PC-9 (cell line): ENCODE data around the gene TBCC. TPM values are rescaled to one million over a fixed set of nuclear protein-coding genes. Genes with fewer than 3 reads are reported as not detected.

Experiments used
- BruUV-seq: library from RNA; stranded (reverse); fragments of 400-500 nt; replicated peaks from 2 replicates; lab custom pipeline; 2021; lab: Mats Ljungman, UMichigan
- CTCF ChIA-PET: fragments of 300-600 bp; sonication (Branson Sonifier 250); formaldehyde crosslinking; loops from one replicate; lab custom pipeline; 2022; ENCODE audit warnings: antibody characterized with exemption; lab: Charles Lee
- POLR2A ChIA-PET: fragments of 300-600 bp; sonication (Branson Sonifier 250); formaldehyde crosslinking; loops from one replicate; lab custom pipeline; 2022; ENCODE audit warnings: antibody characterized with exemption; ENCODE audit not compliant: unreplicated experiment; lab: Charles Lee
- DNase-seq, 2 experiments: peaks; one replicate each; pipeline versions ENCODE4 v3.0.0 to v3.0.0-alpha.2; 2015 to 2022; ENCODE audit warnings: mixed read lengths in 1 of 2
- H2AFZ ChIP-seq: fragments of 200-600 bp; sonication (generic); 2 replicates; pipeline ENCODE4 v1.8.1; 2017; ENCODE audit warnings: antibody characterized with exemption
- H3F3A ChIP-seq: fragments of 200-600 bp; sonication (generic); 2 replicates; pipeline ENCODE4 v1.8.1; 2017; ENCODE audit warnings: antibody characterized with exemption, mild to moderate bottlenecking, low read depth; ENCODE audit not compliant: insufficient read depth
- H3K27ac ChIP-seq: fragments of 200-600 bp; sonication (generic); 2 replicates; pipeline ENCODE4 v1.6.1; 2016; ENCODE audit warnings: mixed run types
- H3K27me3 ChIP-seq: fragments of 200-600 bp; sonication (generic); 2 replicates; pipeline ENCODE4 v1.6.1; 2016; ENCODE audit warnings: low read depth, mixed run types; ENCODE audit not compliant: insufficient read depth
- H3K36me3 ChIP-seq: fragments of 200-600 bp; sonication (generic); 2 replicates; pipeline ENCODE4 v1.6.1; 2016; ENCODE audit warnings: low read depth, mixed run types
- H3K4me1 ChIP-seq: fragments of 200-600 bp; sonication (generic); replicated peaks from 2 replicates; pipeline ENCODE4 v1.6.1; 2016; ENCODE audit warnings: mixed run types; ENCODE audit not compliant: insufficient read depth
- H3K4me2 ChIP-seq: fragments of 200-600 bp; sonication (generic); 2 replicates; pipeline ENCODE4 v1.6.1; 2017; ENCODE audit warnings: mixed run types
- H3K4me3 ChIP-seq: fragments of 200-600 bp; sonication (generic); 2 replicates; pipeline ENCODE4 v1.6.1; 2016; ENCODE audit warnings: mixed run types
- H3K79me2 ChIP-seq: fragments of 200-600 bp; sonication (generic); 2 replicates; pipeline ENCODE4 v1.6.1; 2017; ENCODE audit warnings: low read depth, mixed run types
- H3K9me2 ChIP-seq: fragments of 200-600 bp; sonication (generic); 2 replicates; pipeline ENCODE4 v1.8.1; 2017; ENCODE audit warnings: mild to moderate bottlenecking; ENCODE audit not compliant: insufficient read depth
- H3K9me3 ChIP-seq: fragments of 200-600 bp; sonication (generic); 2 replicates; pipeline ENCODE4 v1.8.1; 2016; ENCODE audit warnings: low read depth; ENCODE audit not compliant: insufficient read depth
- H4K20me1 ChIP-seq: fragments of 200-600 bp; sonication (generic); 2 replicates; pipeline ENCODE4 v1.8.1; 2017; ENCODE audit not compliant: insufficient read depth
- CTCF ChIP-seq: fragments of 200-600 bp; sonication (generic); conservative IDR thresholded peaks from 2 replicates; pipeline ENCODE4 v1.6.1; 2017; ENCODE audit warnings: mixed run types, antibody characterized with exemption, mild to moderate bottlenecking, moderate library complexity
- EZH2 ChIP-seq: fragments of 200-600 bp; sonication (generic); IDR thresholded peaks from 2 replicates; pipeline ENCODE4 v1.8.0; 2017; ENCODE audit warnings: antibody characterized with exemption, low read depth
- intact Hi-C: fragments of 100-400 bp; cut with micrococcal nuclease; formaldehyde crosslinking; loops from one replicate; pipeline ENCODE4 v1.10.0; 2022; ENCODE audit not compliant: unreplicated experiment
- total RNA-seq: library from RNA; stranded (reverse); gene quantifications from 2 replicates; pipeline ENCODE4 v1.2.3, GENCODE V29; 2021

The TBCC gene
- total RNA-seq, 1 experiment from 2014 or later, result 12.3 TPM

DNA sequence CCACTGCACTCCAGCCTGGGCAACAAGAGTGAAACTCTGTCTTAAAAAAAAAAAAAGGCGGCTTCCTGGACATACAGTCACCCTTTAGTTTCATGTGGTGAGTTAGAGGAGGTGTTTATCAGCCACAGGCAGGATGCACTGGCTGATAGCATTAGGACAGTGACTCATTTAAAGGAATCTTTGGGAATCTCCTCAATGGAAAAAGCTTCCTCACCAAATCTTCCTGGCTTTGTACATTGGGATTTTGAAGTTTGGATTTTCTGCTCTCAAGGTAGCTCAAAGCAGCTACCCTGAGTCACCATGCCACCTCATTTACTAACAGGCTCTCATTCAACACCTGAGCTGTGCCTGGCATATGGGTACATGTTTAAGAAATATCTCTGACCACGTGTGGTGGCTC, 43.7 kb downstream of the TBCC start:
- H4K20me1 ChIP-seq, result no peaks in the 10 kb centered on the region
- DNase-seq, result no peak
- H3K9me3 ChIP-seq, result no peaks in the 10 kb centered on the region
- no peaks in the 10 kb centered on the region for H3K27me3 ChIP-seq
- H3K27ac ChIP-seq, result no peak overlapping the region
- H3K79me2 ChIP-seq, result no peaks in the 10 kb centered on the region
- no peak for TF ChIP-seq EZH2
- no peak for TF ChIP-seq CTCF
- no TSS peak for BruUV-seq
- no peak overlapping the region for H2AFZ ChIP-seq
- no peaks in the 10 kb centered on the region for H3K9me2 ChIP-seq
- H3K4me2 ChIP-seq, result no peak overlapping the region
- CTCF ChIA-PET, result interaction anchor here (0.6 kb wide), 1 partner anchor 18 kb away, joined by 3 read pairs; no protein-coding TSS in a partner anchor
- H3K4me3 ChIP-seq, result no peak overlapping the region
- H3F3A ChIP-seq, result no peaks in the 10 kb centered on the region
- H3K36me3 ChIP-seq, result no peaks in the 10 kb centered on the region
- POLR2A ChIA-PET, result no interaction called here
- intact Hi-C loops, result no loop called here
- H3K4me1 ChIP-seq, result no peaks in the 10 kb centered on the region

DNA sequence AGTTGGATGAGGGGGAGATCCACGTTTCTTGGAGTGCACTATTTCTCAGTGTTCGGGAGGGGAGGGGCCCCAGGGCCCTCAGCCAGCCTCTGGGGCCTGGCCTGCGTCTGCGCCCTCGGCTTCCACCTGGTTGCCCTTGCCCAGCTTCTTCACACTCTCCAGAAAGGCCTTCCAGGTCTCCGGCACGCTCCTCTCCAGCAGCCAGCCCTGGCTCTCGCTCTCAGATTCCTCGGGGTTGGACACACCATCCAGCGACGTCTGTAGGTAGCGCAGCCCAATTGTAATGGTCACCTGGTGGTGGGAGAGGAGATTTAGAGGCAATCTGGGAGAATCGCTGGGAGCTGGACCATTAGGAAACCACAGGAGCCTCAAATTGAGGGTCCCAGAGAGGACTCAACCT, 47.7 kb downstream of the TBCC start:
- Histone ChIP-seq H3K9me2 (no peaks in the 10 kb centered on the region), H4K20me1 (no peaks in the 10 kb centered on the region), H3K4me1 (no peaks in the 10 kb centered on the region), H3K27me3 (no peaks in the 10 kb centered on the region), H3K79me2 (no peaks in the 10 kb centered on the region), H2AFZ (no peak overlapping the region), H3K27ac (no peak overlapping the region), H3F3A (peaks cover 9% of the 10 kb centered on the region; the same call in 1 of the 2 replicates), H3K36me3 (no peaks in the 10 kb centered on the region), H3K9me3 (no peaks in the 10 kb centered on the region), H3K4me2 (no peak overlapping the region), H3K4me3 (no peak overlapping the region)
- ChIA-PET POLR2A (interaction anchor here (0.6 kb wide), 1 partner anchor 84 kb away, joined by 23 read pairs; the partner anchor contains the start of gene BICRAL), CTCF (no interaction called here)
- intact Hi-C loops, result no loop called here
- TF ChIP-seq EZH2 (no peak), CTCF (no peak)
- DNase-seq, result no peak
- no TSS peak for BruUV-seq

- H3K4me3 ChIP-seq, result no peak overlapping the region
- H3K9me3 ChIP-seq, result no peaks in the 10 kb centered on the region
- no peaks in the 10 kb centered on the region for H4K20me1 ChIP-seq
- TF ChIP-seq CTCF, result no peak
- TF ChIP-seq EZH2, result no peak
- no peaks in the 10 kb centered on the region for H3K36me3 ChIP-seq
- no peak overlapping the region for H2AFZ ChIP-seq
- H3K9me2 ChIP-seq, result no peaks in the 10 kb centered on the region
- H3K27ac ChIP-seq, result no peak overlapping the region
- no peaks in the 10 kb centered on the region for H3K4me1 ChIP-seq
- intact Hi-C loops, result no loop called here
- H3F3A ChIP-seq, result peaks cover 9% of the 10 kb centered on the region; the same call in 1 of the 2 replicates
- ChIA-PET POLR2A (interaction anchor here (0.6 kb wide), 2 partner anchors 473 to 680 kb away, joined by 4 read pairs; no protein-coding TSS in a partner anchor), CTCF (no interaction called here)
- H3K79me2 ChIP-seq, result no peaks in the 10 kb centered on the region
- no peak overlapping the region for H3K4me2 ChIP-seq
- BruUV-seq, result no TSS peak
- H3K27me3 ChIP-seq, result no peaks in the 10 kb centered on the region
- no peak for DNase-seq
Observed at GRCh38 chr6:42697268-42697655, 48.6 kb downstream of the TBCC start.
